HepG2 (cell line): ENCODE results near the gene ACACA. TPM values are rescaled to one million over a fixed set of nuclear protein-coding genes. Genes with fewer than 3 reads are reported as not detected.
A peak's percentile ranks its signal among the peaks of the same experiment; 100 is the strongest.

ENCODE experiments used
- ATAC-seq: fragments of 200-7000 bp; cut with Tn5 transposase; 3 replicates; pipeline ENCODE4 v1.9.1; 2020; ENCODE audit warnings: mild to moderate bottlenecking, moderate library complexity
- BruUV-seq: library from RNA; stranded (reverse); fragments of 400-500 nt; replicated peaks from 2 replicates; lab custom pipeline; 2021; lab: Mats Ljungman, UMichigan
- CTCF ChIA-PET: fragments of 300-600 bp; formaldehyde crosslinking; extraction: SDS; loops from one replicate; lab custom pipeline; 2021; ENCODE audit warnings: low total read pairs, inconsistent platforms, low intra/inter-chr PET ratio; lab: Yijun Ruan, JAX
- POLR2A ChIA-PET: fragments of 350-600 bp; sonication (Branson Sonifier 250); formaldehyde crosslinking; loops from one replicate; lab custom pipeline; 2020; ENCODE audit warnings: antibody characterized with exemption, inconsistent platforms; lab: Yijun Ruan, JAX
- DNase-seq: peaks from one replicate; pipeline ENCODE4 v3.0.0-alpha.2; 2015; ENCODE audit warnings: low spot score
- FAIRE-seq: peaks from 3 replicates; lab custom pipeline; 2011; peaks lifted over from hg19 to GRCh38; lab: Jason Lieb, UNC
- H2AFZ ChIP-seq: one replicate; pipeline ENCODE4 v1.6.1; 2011; ENCODE audit warnings: low read length, inconsistent platforms
- H3K27ac ChIP-seq: fragments of 300-600 bp; 3 replicates; pipeline ENCODE4 v1.8.0; 2011; ENCODE audit warnings: mixed run types, mild to moderate bottlenecking, mixed read lengths, low read length, inconsistent platforms; ENCODE audit not compliant: insufficient read depth; ENCODE audit errors: extremely low read length
- H3K27me3 ChIP-seq, 2 experiments: fragments of 200-600 bp in 1 of 2; 2 replicates in 1 of 2; 3 replicates in 1 of 2; pipeline versions ENCODE4 v1.6.0 to v1.8.0; 2011; ENCODE audit warnings: low read length in 2 of 2, mild to moderate bottlenecking in 2 of 2, moderate library complexity in 2 of 2, inconsistent platforms in 1 of 2; ENCODE audit not compliant: insufficient read depth in 2 of 2, control insufficient read depth in 1 of 2
- H3K36me3 ChIP-seq, 2 experiments: fragments of 200-600 bp in 1 of 2; replicated peaks in 1 of 2; 2 replicates in 1 of 2; 3 replicates in 1 of 2; pipeline versions ENCODE4 v1.5.1 to v1.8.0; 2011; ENCODE audit warnings: low read length in 2 of 2, inconsistent platforms in 1 of 2; ENCODE audit not compliant: insufficient read depth in 2 of 2, control insufficient read depth in 1 of 2
- H3K4me1 ChIP-seq: 2 replicates; pipeline ENCODE4 v1.5.1; 2012; ENCODE audit warnings: low read length, inconsistent platforms; ENCODE audit not compliant: insufficient read depth
- H3K4me2 ChIP-seq: 2 replicates; pipeline ENCODE4 v1.6.0; 2011; ENCODE audit warnings: low read depth, low read length, inconsistent platforms
- H3K4me3 ChIP-seq, 3 experiments: fragments of 200-600 bp in 1 of 3; sonication (generic), shearing (Covaris generic) in 1 of 3; replicated peaks in 1 of 3; 2 replicates each; pipeline ENCODE4 v1.5.1; 2011 to 2016; ENCODE audit warnings: low read length in 3 of 3, inconsistent platforms in 2 of 3, low read depth in 2 of 3, mild to moderate bottlenecking in 2 of 3, control low read depth in 1 of 3, mixed read lengths in 1 of 3; ENCODE audit not compliant: insufficient read depth in 1 of 3
- H3K79me2 ChIP-seq: one replicate; pipeline ENCODE4 v1.6.1; 2011; ENCODE audit warnings: low read length, inconsistent platforms; ENCODE audit not compliant: insufficient read depth
- H3K9ac ChIP-seq: 2 replicates; pipeline ENCODE4 v1.6.0; 2011; ENCODE audit warnings: mild to moderate bottlenecking, low read depth, low read length, inconsistent platforms; ENCODE audit not compliant: insufficient read depth
- H3K9me3 ChIP-seq: 2 replicates; pipeline ENCODE4 v1.5.1; 2012; ENCODE audit warnings: mild to moderate bottlenecking, low read length
- H4K20me1 ChIP-seq: 2 replicates; pipeline ENCODE4 v1.6.0; 2011; ENCODE audit warnings: inconsistent platforms, mild to moderate bottlenecking, low read length, moderate library complexity; ENCODE audit not compliant: insufficient read depth
- RAD51 ChIP-seq: fragments of 450-650 bp; IDR thresholded peaks from 2 replicates; pipeline ENCODE4 v1.6.1; 2016; ENCODE audit warnings: borderline replicate concordance
- RFX1 ChIP-seq: fragments of 450-650 bp; IDR thresholded peaks from 2 replicates; pipeline ENCODE4 v1.6.1; 2017
- RFXAP ChIP-seq: sonication (generic); formaldehyde crosslinking; IDR thresholded peaks from 2 replicates; pipeline ENCODE4 v1.4.0; 2020; ENCODE audit warnings: missing genetic modification reagents, borderline replicate concordance
- SALL2 ChIP-seq: sonication (generic); formaldehyde crosslinking; IDR thresholded peaks from 2 replicates; pipeline ENCODE4 v1.8.1; 2023; ENCODE audit warnings: mild to moderate bottlenecking, missing genetic modification reagents, inconsistent platforms
- SCMH1 ChIP-seq: sonication (generic); formaldehyde crosslinking; IDR thresholded peaks from 2 replicates; pipeline ENCODE4 v1.9.0; 2021; ENCODE audit warnings: missing genetic modification reagents, mild to moderate bottlenecking, borderline replicate concordance
- TARDBP ChIP-seq: sonication (generic); formaldehyde crosslinking; IDR thresholded peaks from 2 replicates; pipeline ENCODE4 v1.8.0; 2022; ENCODE audit warnings: mild to moderate bottlenecking, missing genetic modification reagents
- TBX2 ChIP-seq: sonication (generic); formaldehyde crosslinking; IDR thresholded peaks from 2 replicates; pipeline ENCODE4 v1.5.0; 2020; ENCODE audit warnings: missing genetic modification reagents, mild to moderate bottlenecking, borderline replicate concordance
- TGIF2 ChIP-seq: IDR thresholded peaks from 2 replicates; pipeline ENCODE4 v1.6.1; 2016; ENCODE audit warnings: control low read depth, missing compliant biosample characterization
- ZFP36 ChIP-seq: fragments of 150-350 bp; IDR thresholded peaks from 2 replicates; pipeline ENCODE4 v1.6.1; 2018; ENCODE audit warnings: borderline replicate concordance, low read length, low read depth; ENCODE audit not compliant: partially characterized antibody
- ZNF512B ChIP-seq: sonication (generic); formaldehyde crosslinking; IDR thresholded peaks from 2 replicates; pipeline ENCODE4 v1.5.1; 2020; ENCODE audit warnings: missing genetic modification reagents, mild to moderate bottlenecking, borderline replicate concordance
- ZNF513 ChIP-seq: sonication (generic); formaldehyde crosslinking; conservative IDR thresholded peaks from 2 replicates; pipeline ENCODE4 v1.5.0; 2020; ENCODE audit warnings: missing genetic modification reagents
- ZNF740 ChIP-seq: sonication (generic); formaldehyde crosslinking; IDR thresholded peaks from 2 replicates; pipeline ENCODE4 v1.4.0; 2020; ENCODE audit warnings: missing genetic modification reagents
- ZNF800 ChIP-seq: sonication (generic); formaldehyde crosslinking; IDR thresholded peaks from 2 replicates; pipeline ENCODE4 v1.4.0; 2020; ENCODE audit warnings: missing genetic modification reagents
- WGBS: methylation state at CpG from one replicate; pipeline ENCODE4 v1.1.6; 2017; ENCODE audit warnings: low lambda C conversion rate; 5-methylcytosine and 5-hydroxymethylcytosine counted together
- in situ Hi-C: cut with HindIII; loops from 2 replicates; pipeline ENCODE4 v1.10.0; 2017; ENCODE audit warnings: low pct_unique_long_range_greater_than_20kb; ENCODE audit not compliant: extremely low pct_ligation_motif_present
- intact Hi-C: fragments of 100-400 bp; cut with micrococcal nuclease; formaldehyde crosslinking; loops from one replicate; pipeline ENCODE4 v1.10.0; 2022; ENCODE audit not compliant: unreplicated experiment
- polyA plus RNA-seq, 8 experiments: library from polyadenylated mRNA; depleted of rRNA in 3 of 8; stranded (reverse) in 7 of 8; unstranded in 1 of 8; fragments of >200 nt; fragmentation: Illumina TruSeq in 4 of 8; extraction: Trizol in 4 of 8; gene quantifications; 2 replicates each; pipeline versions ENCODE4 v1.2.1 to v1.2.3, GENCODE V29; 2011 to 2016; ENCODE audit warnings: low read depth in 4 of 8, missing spikeins in 1 of 8, mixed read lengths in 1 of 8; ENCODE audit not compliant: insufficient read depth in 1 of 8
- total RNA-seq, 5 experiments: library from RNA; depleted of rRNA; stranded (reverse); fragments of >200 nt; fragmentation: Illumina TruSeq; extraction: Trizol; gene quantifications; 2 replicates each; pipeline ENCODE4 v1.2.3, GENCODE V29; 2016; ENCODE audit warnings: low read depth in 1 of 5

Gene ACACA
- total and polyA plus RNA-seq, 2 of the 13 experiments (the other 11 are each of a cell fraction or from before 2014, with no cell fraction given) = 39.2 to 47.2 TPM

- TF ChIP-seq SCMH1 (CRISPR knock-in tag) (no peak), RAD51 (no peak), ZNF513 (CRISPR knock-in tag) (no peak), TARDBP (CRISPR knock-in tag) (no peak), ZFP36 (no peak), ZNF740 (CRISPR knock-in tag) (no peak), RFXAP (CRISPR knock-in tag) (no peak)
These were observed 337.5 kb downstream of the ACACA start (continued) for GRCh38 chr17:37069087-37069486.

- CTCF ChIA-PET = no interaction called here
- H3K27ac ChIP-seq = no peak overlapping the region
- 40% methylated on average over 10 of the region's 10 CpGs for WGBS
- intact Hi-C loops = no loop called here
- H3K4me3 ChIP-seq = peak overlapping the region; percentile 20 to 67 (median 22); a peak in 4 of 6 replicates
- no peak for FAIRE-seq
- H3K4me1 ChIP-seq = peaks cover 29% of the 10 kb centered on the region
- no peaks in the 10 kb centered on the region for H3K36me3 ChIP-seq
- no peaks in the 10 kb centered on the region for H3K9me3 ChIP-seq
- TF ChIP-seq ZNF800 (CRISPR knock-in tag) (0 out of 2 replicates have a peak, but pooled peaks have one; percentile 17), TGIF2 (CRISPR knock-in tag) (no peak), TBX2 (CRISPR knock-in tag) (0 out of 2 replicates have a peak, but pooled peaks have one; percentile 2), SALL2 (CRISPR knock-in tag) (0 out of 2 replicates have a peak, but pooled peaks have one; percentile 42), ZNF512B (CRISPR knock-in tag) (0 out of 2 replicates have a peak, but pooled peaks have one; percentile 80), RFX1 (no peak)
- no peak for DNase-seq
- H3K79me2 ChIP-seq = no peaks in the 10 kb centered on the region
- in situ Hi-C loops = loop anchor here (10.0 kb wide), 1 partner anchor 433 kb away; no protein-coding TSS in a partner anchor
- peak; percentile 43 for ATAC-seq
- POLR2A ChIA-PET = interaction anchor here (1.0 to 1.7 kb wide), 3 partner anchors 13 to 467 kb away, joined by 3 to 6 read pairs (median 4); partner anchors contain the start of gene MRM1
- peaks cover 2 to 31% of the 10 kb centered on the region in 2 experiments; a peak in 4 of 5 replicates for H3K27me3 ChIP-seq
- peak overlapping the region; percentile 73 for H3K4me2 ChIP-seq
- no peaks in the 10 kb centered on the region for H4K20me1 ChIP-seq
- no peak overlapping the region for H2AFZ ChIP-seq
- peak overlapping the region; percentile 50; the same call in 1 of the 2 replicates for H3K9ac ChIP-seq
- no TSS peak for BruUV-seq
These were observed 338.4 kb downstream of the ACACA start for GRCh38 chr17:37068266-37068665.
